Measurements from ENCODE around the gene TIRAP.

TIRAP gene

GRCh38 chr11:126257144-126257543 is 25.7 kb upstream of the TIRAP start:
- ChIA-PET CTCF (no interaction called here), POLR2A (ENCODE audit: low non-redundant PET) (no interaction called here)
- no peak for DNase-seq (ENCODE audit: low spot score)
- no peak overlapping the region for H3K27ac ChIP-seq
- no peak for TF ChIP-seq CTCF (conservative IDR thresholded peaks at IDR 0.05; ENCODE audit: low read depth)

- ChIA-PET POLR2A (ENCODE audit: low non-redundant PET) (no interaction called here), CTCF (interaction anchor here (0.6 kb wide), 1 partner anchor 586 kb away, joined by 3 read pairs; no protein-coding TSS in a partner anchor)
- DNase-seq (ENCODE audit: low spot score), result no peak
- no peak for TF ChIP-seq CTCF (conservative IDR thresholded peaks at IDR 0.05; ENCODE audit: low read depth)
- no peak overlapping the region for H3K27ac ChIP-seq
Measured at GRCh38 chr11:126257764-126258163, 25.1 kb upstream of the TIRAP start.

- POLR2A ChIA-PET (ENCODE audit: low non-redundant PET), result no interaction called here
- CTCF ChIA-PET, result no interaction called here
- TF ChIP-seq CTCF (conservative IDR thresholded peaks at IDR 0.05; ENCODE audit: low read depth), result no peak
- DNase-seq (ENCODE audit: low spot score), result no peak
- H3K27ac ChIP-seq, result no peak overlapping the region
Measured at GRCh38 chr11:126262216-126262615, 20.7 kb upstream of the TIRAP start.

- H3K27ac ChIP-seq, result no peak overlapping the region
- no peak for TF ChIP-seq CTCF (conservative IDR thresholded peaks at IDR 0.05; ENCODE audit: low read depth)
- ChIA-PET POLR2A (ENCODE audit: low non-redundant PET) (no interaction called here), CTCF (no interaction called here)
- DNase-seq (ENCODE audit: low spot score), result no peak
Measured at GRCh38 chr11:126263489-126263888, 19.4 kb upstream of the TIRAP start.

GRCh38 chr11:126265811-126266210 is 17.1 kb upstream of the TIRAP start:
- no peak for DNase-seq (ENCODE audit: low spot score)
- no peak overlapping the region for H3K27ac ChIP-seq
- ChIA-PET CTCF (interaction anchor here (0.6 kb wide), 1 partner anchor 17 kb away, joined by 4 read pairs; no protein-coding TSS in a partner anchor), POLR2A (ENCODE audit: low non-redundant PET) (no interaction called here)
- TF ChIP-seq CTCF (conservative IDR thresholded peaks at IDR 0.05; ENCODE audit: low read depth), result no peak

- TF ChIP-seq CTCF (conservative IDR thresholded peaks at IDR 0.05; ENCODE audit: low read depth), result no peak
- no peak for DNase-seq (ENCODE audit: low spot score)
- CTCF ChIA-PET, result no interaction called here
- H3K27ac ChIP-seq, result no peak overlapping the region
- POLR2A ChIA-PET (ENCODE audit: low non-redundant PET), result no interaction called here
Measured at GRCh38 chr11:126267650-126268049, 15.2 kb upstream of the TIRAP start.

- peak; percentile 49 for DNase-seq (ENCODE audit: low spot score)
- ChIA-PET CTCF (interaction anchor here (0.6 kb wide), 1 partner anchor 54 kb away, joined by 5 read pairs; no protein-coding TSS in a partner anchor), POLR2A (ENCODE audit: low non-redundant PET) (interaction anchor here (1.0 kb wide), 1 partner anchor 213 kb away, joined by 3 read pairs; no protein-coding TSS in a partner anchor)
- no peak for TF ChIP-seq CTCF (conservative IDR thresholded peaks at IDR 0.05; ENCODE audit: low read depth)
- H3K27ac ChIP-seq, result peak overlapping the region; percentile 81
Measured at GRCh38 chr11:126268361-126268707, 14.6 kb upstream of the TIRAP start.
